HEK293T (cell line): ENCODE data around the gene DNAL4.

Experiments
- CTCF ChIA-PET: fragments of 350-600 bp; formaldehyde crosslinking; extraction: SDS; loops from one replicate; lab custom pipeline; 2021; ENCODE audit warnings: antibody characterized with exemption, inconsistent platforms; lab: Yijun Ruan, JAX
- POLR2A ChIA-PET: fragments of 350-600 bp; formaldehyde crosslinking; extraction: SDS; loops from one replicate; lab custom pipeline; 2020; ENCODE audit warnings: antibody characterized with exemption, inconsistent platforms; lab: Yijun Ruan, JAX
- DNase-seq: peaks from one replicate; pipeline ENCODE4 v3.0.0; 2012; ENCODE audit warnings: mixed read lengths; ENCODE audit errors: extremely low spot score
- ARNT ChIP-seq: fragments of 450-650 bp; IDR thresholded peaks from 2 replicates; pipeline ENCODE4 v1.6.1; 2017; ENCODE audit warnings: mild to moderate bottlenecking
- BHLHE40 ChIP-seq: fragments of 450-650 bp; IDR thresholded peaks from 2 replicates; pipeline ENCODE4 v1.6.1; 2016; ENCODE audit warnings: mild to moderate bottlenecking, moderate library complexity, borderline replicate concordance
- CTBP1 ChIP-seq: fragments of 450-650 bp; IDR thresholded peaks from 2 replicates; pipeline ENCODE4 v1.6.1; 2016; ENCODE audit warnings: borderline replicate concordance
- ELF4 ChIP-seq: fragments of 450-650 bp; IDR thresholded peaks from 2 replicates; pipeline ENCODE4 v1.6.1; 2017; ENCODE audit warnings: antibody characterized with exemption
- FOXA1 ChIP-seq: fragments of 450-650 bp; IDR thresholded peaks from 2 replicates; pipeline ENCODE4 v1.6.1; 2016; ENCODE audit warnings: mild to moderate bottlenecking
- FOXK2 ChIP-seq: fragments of 450-650 bp; IDR thresholded peaks from 2 replicates; pipeline ENCODE4 v1.6.1; 2016; ENCODE audit warnings: mild to moderate bottlenecking
- FOXM1 ChIP-seq: fragments of 450-650 bp; IDR thresholded peaks from 2 replicates; pipeline ENCODE4 v1.6.1; 2017; ENCODE audit warnings: mild to moderate bottlenecking, borderline replicate concordance
- HDGF ChIP-seq: fragments of 450-650 bp; IDR thresholded peaks from 2 replicates; pipeline ENCODE4 v1.6.1; 2017; ENCODE audit warnings: antibody characterized with exemption, borderline replicate concordance
- L3MBTL2 ChIP-seq: fragments of 450-650 bp; conservative IDR thresholded peaks from 2 replicates; pipeline ENCODE4 v1.6.1; 2016; ENCODE audit warnings: mild to moderate bottlenecking
- LEF1 ChIP-seq: fragments of 450-650 bp; IDR thresholded peaks from 2 replicates; pipeline ENCODE4 v1.6.1; 2017; ENCODE audit warnings: mild to moderate bottlenecking, borderline replicate concordance
- NFRKB ChIP-seq: fragments of 450-650 bp; IDR thresholded peaks from 2 replicates; pipeline ENCODE4 v1.6.1; 2016; ENCODE audit warnings: mild to moderate bottlenecking, moderate library complexity
- SP1 ChIP-seq: fragments of 450-650 bp; IDR thresholded peaks from 2 replicates; pipeline ENCODE4 v1.6.1; 2017
- SUZ12 ChIP-seq: fragments of 450-650 bp; IDR thresholded peaks from 2 replicates; pipeline ENCODE4 v1.6.1; 2016; ENCODE audit warnings: mild to moderate bottlenecking
- TARDBP ChIP-seq: fragments of 450-650 bp; IDR thresholded peaks from 2 replicates; pipeline ENCODE4 v1.6.1; 2016
- ZNF384 ChIP-seq: fragments of 450-650 bp; IDR thresholded peaks from 2 replicates; pipeline ENCODE4 v1.6.1; 2016
- TF ChIP-seq, protein P1 (sequence below): fragments of 450-650 bp; IDR thresholded peaks from 2 replicates; pipeline ENCODE4 v1.6.1; 2016

DNAL4 gene

DNA sequence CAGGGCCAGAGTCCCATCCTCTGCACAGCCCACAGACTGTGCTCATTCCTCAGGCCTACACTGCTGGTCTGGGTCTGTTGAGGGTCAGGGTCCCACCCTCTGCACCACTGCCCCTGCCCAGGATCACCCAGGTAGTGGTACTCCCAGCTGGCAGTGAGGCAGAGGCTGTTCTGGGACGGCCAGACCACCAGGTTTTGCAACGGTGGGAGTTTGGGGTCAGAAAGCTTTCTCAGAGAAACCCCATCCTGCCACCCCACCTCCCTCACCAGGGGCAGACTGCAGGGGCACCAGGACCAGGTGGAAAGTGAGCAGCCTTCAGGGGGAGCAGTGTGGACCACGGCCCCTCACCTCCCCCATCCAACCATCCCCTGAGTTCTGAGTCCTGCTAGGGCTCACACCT, 39.1 kb upstream of the DNAL4 start:
- ChIA-PET CTCF (no interaction called here), POLR2A (no interaction called here)
- DNase-seq = no peak
- no peak for TF ChIP-seq BHLHE40
- no peak for TF ChIP-seq ELF4
- TF ChIP-seq NFRKB = no peak
- no peak for TF ChIP-seq FOXM1
- TF ChIP-seq ZNF384 = no peak
- TF ChIP-seq, protein P1, sequence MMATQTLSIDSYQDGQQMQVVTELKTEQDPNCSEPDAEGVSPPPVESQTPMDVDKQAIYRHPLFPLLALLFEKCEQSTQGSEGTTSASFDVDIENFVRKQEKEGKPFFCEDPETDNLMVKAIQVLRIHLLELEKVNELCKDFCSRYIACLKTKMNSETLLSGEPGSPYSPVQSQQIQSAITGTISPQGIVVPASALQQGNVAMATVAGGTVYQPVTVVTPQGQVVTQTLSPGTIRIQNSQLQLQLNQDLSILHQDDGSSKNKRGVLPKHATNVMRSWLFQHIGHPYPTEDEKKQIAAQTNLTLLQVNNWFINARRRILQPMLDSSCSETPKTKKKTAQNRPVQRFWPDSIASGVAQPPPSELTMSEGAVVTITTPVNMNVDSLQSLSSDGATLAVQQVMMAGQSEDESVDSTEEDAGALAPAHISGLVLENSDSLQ = no peak
- TF ChIP-seq SP1 = no peak
- no peak for TF ChIP-seq L3MBTL2
- no peak for TF ChIP-seq FOXK2
- TF ChIP-seq TARDBP = no peak
- no peak for TF ChIP-seq ARNT
- TF ChIP-seq CTBP1 = no peak
- no peak for TF ChIP-seq SUZ12
- no peak for TF ChIP-seq FOXA1
- no peak for TF ChIP-seq HDGF

DNA sequence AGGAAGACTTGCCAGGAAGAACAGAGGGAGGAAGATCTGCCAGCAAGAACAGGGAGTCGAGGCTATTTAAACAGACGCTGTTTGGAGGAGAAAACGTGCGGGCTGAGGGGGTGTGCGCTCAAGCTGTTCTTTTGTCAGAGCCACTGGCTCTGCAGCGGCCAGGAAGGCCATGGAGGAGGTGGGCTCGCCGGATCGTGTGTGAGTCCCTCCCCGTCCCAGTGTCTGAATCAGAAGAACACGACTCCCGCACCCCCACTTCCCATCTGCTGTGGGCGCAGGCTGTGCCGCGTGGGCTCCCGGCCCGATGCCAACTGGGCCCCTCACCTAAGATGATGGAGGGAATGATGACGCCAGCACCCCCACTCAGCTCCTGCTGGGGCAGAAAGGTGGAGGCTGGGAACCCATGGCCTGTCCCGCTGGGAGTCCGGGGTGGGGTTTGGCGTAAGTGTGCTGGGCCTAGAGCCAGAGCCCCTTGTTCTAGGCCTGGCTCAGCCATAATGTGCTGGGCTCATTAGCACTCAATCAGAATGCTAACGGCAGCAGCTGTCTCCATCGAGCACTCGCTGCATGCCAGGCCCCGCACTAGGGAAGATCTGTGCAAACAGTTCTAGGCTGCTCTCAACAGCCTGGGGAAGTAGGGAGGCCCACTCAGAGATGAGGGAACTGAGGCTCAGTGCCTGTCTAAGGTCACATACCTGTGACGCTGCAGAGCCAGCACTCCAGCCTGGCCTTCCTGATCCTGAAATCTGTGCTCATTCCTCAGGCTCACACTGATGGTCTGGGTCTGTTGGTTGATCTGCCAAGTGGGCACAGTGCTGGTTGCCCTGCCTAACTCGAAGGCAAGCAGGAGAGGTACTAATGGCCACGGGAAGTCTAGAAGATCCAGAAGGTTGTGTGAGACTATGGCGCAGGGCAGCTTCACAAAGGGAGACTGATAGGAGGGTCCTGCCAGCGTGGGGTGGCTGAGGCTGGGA, 38.3 kb upstream of the DNAL4 start:
- POLR2A ChIA-PET = no interaction called here
- CTCF ChIA-PET = no interaction called here

DNA sequence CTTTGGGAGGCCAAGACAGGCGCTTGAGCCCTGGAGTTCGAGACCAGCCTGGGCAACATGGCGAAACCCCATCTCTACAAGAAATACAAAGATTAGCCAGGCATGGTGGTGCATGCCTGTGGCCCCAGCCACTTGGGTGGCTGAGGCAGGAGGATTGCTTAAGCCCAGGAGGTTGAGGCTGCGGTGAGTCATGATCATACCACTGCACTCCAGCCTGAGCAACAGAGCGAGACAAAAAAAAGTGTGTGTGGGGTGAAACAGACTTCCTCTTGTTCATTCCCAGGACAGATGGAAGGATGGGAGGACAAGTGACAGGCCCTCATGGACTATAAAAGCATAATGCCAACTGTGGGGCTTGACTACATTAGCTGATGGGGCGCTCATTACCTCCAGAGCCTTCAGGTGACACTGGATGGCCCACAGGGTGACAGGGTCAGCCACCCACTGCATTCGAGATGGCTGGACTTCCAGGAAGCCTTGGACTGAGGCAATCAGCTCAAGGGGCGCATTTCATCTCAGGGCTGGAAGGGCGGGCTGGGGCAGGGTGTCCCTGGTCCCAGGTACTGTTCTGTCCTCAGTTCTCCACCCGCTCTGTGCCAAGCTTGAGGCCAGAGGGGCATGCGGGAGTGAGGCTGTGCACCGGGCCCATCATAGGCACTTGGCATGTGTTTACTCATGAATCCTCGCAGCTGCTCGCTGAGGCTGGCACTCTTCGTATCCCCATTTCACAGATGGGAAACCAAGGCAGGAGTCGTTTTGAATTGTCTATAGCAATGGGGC, 37.4 kb upstream of the DNAL4 start:
- TF ChIP-seq, protein P1 = no peak
- TF ChIP-seq HDGF (no peak), LEF1 (no peak), CTBP1 (no peak), TARDBP (no peak), SP1 (no peak), FOXK2 (no peak), ELF4 (no peak), BHLHE40 (no peak), NFRKB (no peak), FOXA1 (no peak), L3MBTL2 (no peak), SUZ12 (no peak), ARNT (no peak), FOXM1 (no peak), ZNF384 (no peak)
- POLR2A ChIA-PET = no interaction called here
- CTCF ChIA-PET = no interaction called here
- no peak for DNase-seq

More for the DNA sequence above, 38.3 kb upstream of the DNAL4 start:
- no peak for DNase-seq
- TF ChIP-seq SP1 = no peak
- no peak for TF ChIP-seq SUZ12
- TF ChIP-seq ZNF384 = no peak
- no peak for TF ChIP-seq BHLHE40

DNA sequence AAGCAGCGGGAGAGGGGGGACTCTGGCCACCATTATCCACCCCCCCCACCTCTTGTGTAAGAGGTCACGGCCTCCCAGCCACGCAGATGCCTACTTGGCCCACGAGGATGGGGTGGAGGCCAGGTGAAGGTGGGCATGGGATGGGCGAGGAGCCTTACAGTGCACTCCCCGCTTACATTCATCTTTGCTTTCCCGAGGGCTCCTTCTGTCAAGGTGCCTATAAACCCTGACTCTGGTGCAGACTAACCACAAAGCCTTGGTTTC, 36.8 kb upstream of the DNAL4 start:
- POLR2A ChIA-PET = no interaction called here

DNA sequence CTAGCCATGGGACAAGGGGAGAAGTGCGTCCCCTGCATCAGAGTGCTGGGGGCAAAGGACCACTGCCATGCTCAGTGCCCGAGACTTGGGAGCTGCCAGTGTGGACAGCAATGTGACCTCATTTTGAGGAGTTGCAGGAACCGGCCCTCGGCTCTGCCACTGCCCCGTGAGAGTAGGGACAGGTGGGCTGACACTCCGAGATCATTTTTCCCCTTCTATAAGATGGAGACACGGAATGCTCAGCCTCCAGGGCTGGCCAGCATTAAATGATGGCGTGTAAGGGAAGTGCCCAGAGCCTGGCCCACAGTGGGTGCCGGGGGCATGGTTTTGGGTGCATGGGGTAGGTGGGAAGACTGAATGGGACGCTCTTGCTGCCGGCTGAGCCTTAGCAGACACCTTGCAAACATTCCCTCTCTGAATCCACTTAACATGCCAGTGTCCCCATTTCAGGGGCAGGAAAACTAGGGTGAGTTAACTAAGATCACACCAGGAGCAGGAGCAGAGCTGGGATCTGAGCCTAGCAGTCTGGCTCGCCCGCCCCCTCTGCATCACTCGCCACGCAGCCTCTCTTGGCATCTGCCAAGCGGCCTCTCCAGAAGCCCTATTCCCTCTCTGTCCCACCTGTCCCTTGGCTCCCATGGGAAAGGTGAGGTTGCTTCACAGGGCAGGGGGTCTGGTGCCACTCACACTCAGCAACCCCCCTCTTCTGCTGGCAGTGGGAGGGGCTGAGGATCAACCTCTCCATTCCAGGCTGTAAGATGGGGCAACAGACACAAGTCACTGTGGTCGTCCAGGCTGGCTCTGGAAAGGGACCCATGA, 36.3 kb upstream of the DNAL4 start:
- no peak for DNase-seq
- POLR2A ChIA-PET = interaction anchor here (1.0 kb wide), 1 partner anchor 490 kb away, joined by 3 read pairs; the partner anchor contains the start of gene RPL3

More for the DNA sequence above, 36.8 kb upstream of the DNAL4 start:
- no peak for TF ChIP-seq NFRKB
- no peak for TF ChIP-seq BHLHE40
- no peak for TF ChIP-seq HDGF
- TF ChIP-seq FOXA1 = no peak
- no peak for TF ChIP-seq TARDBP
- TF ChIP-seq ARNT = no peak
- TF ChIP-seq L3MBTL2 = no peak
- TF ChIP-seq FOXK2 = no peak
- TF ChIP-seq ZNF384 = no peak
- TF ChIP-seq SP1 = no peak
- no peak for TF ChIP-seq SUZ12
- no peak for TF ChIP-seq CTBP1
- no peak for TF ChIP-seq FOXM1
- TF ChIP-seq LEF1 = no peak
- no peak for TF ChIP-seq ELF4
- CTCF ChIA-PET = no interaction called here
- DNase-seq = no peak

More for the DNA sequence above, 36.3 kb upstream of the DNAL4 start:
- CTCF ChIA-PET = no interaction called here
- TF ChIP-seq ELF4 = no peak
- no peak for TF ChIP-seq FOXA1
- TF ChIP-seq HDGF = no peak
- TF ChIP-seq BHLHE40 = no peak
- TF ChIP-seq ZNF384 = no peak
- TF ChIP-seq NFRKB = no peak
- TF ChIP-seq CTBP1 = no peak
- no peak for TF ChIP-seq FOXM1
- TF ChIP-seq SUZ12 = no peak
- no peak for TF ChIP-seq TARDBP
- no peak for TF ChIP-seq SP1
- TF ChIP-seq ARNT = no peak
- no peak for TF ChIP-seq L3MBTL2
